Activated CD4-positive, CD25-positive, alpha-beta regulatory T cell treated with anti-CD3 and anti-CD28 coated beads, Interleukin-2, amount 50 U/mL, for 72 hours (primary cell): Measurements from ENCODE around the gene MAP4K1.

Experiments
- DNase-seq: peaks from one replicate; pipeline ENCODE4 v3.0.0; 2021

The MAP4K1 gene

DNA sequence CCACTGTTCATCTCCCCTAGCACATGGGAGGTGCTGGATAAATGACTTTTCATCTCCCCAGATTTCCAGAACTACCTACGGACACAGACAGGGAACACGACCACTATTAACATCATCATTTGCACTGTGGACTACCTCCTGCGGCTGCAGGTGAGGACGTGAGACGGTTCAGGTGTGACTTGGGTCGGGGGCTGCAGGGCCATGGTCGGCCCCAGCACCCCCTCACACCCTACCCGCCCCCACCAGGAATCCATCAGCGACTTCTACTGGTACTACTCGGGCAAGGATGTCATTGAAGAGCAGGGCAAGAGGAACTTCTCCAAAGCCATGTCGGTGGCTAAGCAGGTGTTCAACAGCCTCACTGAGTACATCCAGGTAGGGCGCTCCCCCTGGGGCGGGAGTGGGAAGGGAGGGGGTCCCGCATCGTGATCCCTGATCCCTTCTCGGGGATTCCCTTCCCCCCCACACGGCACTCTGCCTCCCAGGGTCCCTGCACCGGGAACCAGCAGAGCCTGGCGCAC, 74.4 kb downstream of the MAP4K1 start:
- no peak for DNase-seq

DNA sequence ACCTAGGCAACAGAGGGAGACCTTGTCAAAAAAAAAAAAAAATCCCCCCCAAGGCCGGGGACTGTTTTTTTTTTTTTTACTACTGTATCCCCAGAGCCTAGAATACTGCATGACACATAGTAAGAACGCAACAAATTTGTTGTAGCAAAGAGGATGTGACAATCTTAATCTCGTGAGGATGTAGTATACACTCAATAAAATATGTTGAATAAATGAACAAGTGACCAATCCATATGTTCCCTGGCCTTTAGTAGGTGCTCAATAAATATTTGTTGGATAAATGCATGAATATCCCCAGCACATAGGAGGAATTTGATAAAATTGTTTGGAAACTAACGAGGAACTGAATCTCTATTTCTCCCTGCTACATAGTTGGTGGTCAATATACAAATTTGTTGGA, 75.7 kb downstream of the MAP4K1 start:
- no peak for DNase-seq

DNA sequence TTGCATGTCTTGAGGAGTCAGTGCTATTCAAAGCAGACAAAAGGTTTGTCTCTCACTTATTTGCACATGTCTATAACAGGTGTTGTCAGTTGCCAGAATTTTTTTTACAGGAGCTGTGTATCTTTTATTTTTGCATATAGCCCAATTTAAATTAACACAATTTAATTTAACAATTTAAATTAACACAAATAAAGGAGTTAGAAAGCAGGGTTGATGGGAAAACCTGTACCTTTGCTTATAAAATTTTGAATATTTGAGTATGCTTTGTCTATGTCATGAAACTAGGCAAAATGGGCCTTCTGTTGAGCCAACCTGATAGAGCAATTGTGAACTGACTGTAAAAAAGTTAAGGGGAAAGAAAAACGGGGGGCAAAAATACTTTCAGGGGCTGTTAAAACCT, 78.0 kb downstream of the MAP4K1 start:
- DNase-seq = no peak

DNA sequence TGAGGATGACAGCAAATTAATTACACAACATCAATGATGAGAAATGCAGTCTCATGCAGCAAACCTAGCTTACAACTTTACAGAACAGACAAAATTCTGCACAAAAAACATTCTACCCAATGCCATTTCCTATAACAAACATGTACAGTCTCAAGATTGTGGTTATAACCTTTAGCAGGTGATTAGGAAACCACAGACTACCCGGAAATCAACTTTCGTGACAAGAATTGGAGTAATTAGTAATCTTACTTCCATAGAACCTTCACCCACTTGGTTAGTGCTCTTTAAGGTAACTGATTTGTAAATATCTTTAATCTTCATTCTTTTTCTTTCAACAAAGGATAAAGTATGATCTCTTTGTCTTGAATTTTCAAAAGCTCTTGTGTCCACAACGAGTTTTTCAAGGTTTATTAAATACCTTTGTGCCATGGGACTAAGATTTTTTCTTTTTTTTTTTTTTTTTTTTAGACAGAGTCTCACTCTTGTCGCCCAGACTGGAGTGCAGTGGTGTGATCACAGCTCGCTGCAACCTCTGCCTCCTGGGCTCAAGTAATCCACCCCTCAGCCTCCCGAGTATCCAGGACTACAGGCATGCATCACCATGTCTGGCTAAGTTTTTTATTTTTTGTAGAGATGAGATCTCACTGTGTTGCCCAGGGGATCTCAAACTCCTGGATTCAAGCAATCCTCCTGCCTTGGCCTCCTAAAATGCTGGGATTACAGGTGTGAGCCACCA, 78.8 kb downstream of the MAP4K1 start:
- DNase-seq = no peak

DNA sequence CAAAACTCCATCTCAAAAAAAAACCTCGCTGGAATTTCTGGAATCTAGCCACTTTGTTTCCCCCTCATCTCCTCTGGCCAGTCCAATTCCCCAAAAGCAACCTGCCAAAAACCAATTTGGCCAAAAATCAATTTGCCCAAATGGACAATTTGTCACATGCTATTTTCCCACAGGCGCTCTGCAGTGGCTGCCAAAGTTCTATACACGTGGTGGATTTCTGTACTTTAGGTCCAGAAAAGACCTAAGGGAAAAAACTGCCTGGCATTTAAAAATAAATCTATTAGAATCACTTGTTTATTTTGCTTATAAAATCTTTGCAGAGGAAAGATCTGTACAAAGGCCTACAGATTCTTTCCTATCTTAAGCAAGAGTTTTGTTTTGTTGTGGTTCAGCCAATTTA, 79.4 kb downstream of the MAP4K1 start:
- no peak for DNase-seq
